HG03095 (cell line): Measurements from ENCODE around the gene PDZD7.
A peak's percentile ranks its signal among the peaks of the same experiment; 100 is the strongest.

Source experiments
- ATAC-seq: cut with Tn5 transposase; IDR thresholded peaks from one replicate; pipeline ENCODE4 v1.9.1; 2021; ENCODE audit warnings: moderate library complexity; ENCODE audit not compliant: unreplicated experiment

PDZD7 gene

DNA sequence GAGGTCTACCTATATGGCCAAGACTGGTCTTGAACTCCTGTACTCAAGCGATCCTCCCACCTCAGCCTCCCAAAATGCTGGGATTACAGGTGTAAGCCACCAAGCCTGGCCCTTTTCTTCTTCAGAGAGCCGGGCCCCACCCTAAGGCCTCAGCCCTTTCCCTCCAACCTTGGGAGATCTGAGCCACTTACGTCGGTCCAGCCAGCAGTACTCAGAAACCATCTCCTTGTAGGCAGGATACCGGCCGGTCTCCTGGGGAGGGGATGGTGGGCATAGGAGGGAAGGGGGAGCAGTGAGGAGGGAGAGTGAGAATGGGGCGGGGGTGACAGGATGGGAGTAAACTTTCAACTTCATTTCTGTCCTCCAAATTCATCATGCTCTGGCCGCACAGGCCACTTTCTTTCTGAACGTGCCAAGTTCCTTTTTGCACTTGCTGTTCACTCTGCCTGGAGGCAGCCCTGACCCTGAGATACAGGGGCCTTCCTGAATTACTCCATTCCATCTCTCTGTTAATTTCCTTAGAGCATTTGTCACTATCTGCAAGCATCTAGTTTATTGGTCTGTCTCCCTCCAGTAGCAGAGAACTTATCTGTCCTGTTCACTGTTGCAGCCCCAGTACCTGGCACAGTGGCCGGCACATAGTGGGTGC lies 10.4 kb downstream of the PDZD7 start:
- no peak for ATAC-seq

DNA sequence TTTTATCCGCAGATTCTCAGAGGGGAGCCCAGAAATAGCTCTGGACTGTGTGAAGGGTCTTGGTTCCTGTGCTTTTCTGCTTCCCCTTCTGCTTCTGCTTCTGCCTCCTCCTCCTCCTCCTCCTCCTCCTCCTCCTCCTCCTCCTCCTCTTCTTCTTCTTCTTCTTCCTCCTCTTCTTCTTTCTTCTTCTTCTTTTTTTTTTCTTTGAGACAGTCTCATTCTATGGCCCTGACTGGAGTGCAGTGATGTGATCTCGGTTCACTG lies 11.6 kb downstream of the PDZD7 start:
- no peak for ATAC-seq

- ATAC-seq: no peak
These were observed 12.1 kb downstream of the PDZD7 start for GRCh38 chr10:101018600-101019439.

DNA sequence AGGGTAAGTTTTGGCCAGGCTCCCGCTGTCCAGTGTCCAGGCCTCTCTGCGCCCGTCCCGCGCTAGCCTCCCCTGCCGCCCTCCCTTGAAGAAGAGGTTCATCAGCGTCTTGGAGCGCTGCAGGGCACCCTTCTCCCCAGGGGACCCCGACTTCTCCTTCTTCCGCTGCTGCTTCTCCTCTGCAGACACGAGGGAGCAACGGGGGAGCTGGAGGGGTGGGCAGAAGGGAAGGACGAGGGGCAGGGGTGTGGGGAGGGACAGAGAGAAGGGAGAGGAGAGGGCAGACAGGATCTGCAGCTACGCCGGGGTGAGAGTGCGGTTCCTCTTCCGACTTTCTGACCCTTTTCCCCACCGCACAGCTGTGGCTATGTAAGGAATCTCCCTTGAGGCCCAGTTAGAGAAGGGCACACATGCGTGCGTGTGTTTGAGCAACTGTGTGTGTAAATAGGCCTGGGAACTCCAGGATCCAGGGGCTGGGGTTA lies 12.8 kb downstream of the PDZD7 start:
- ATAC-seq: no peak

DNA sequence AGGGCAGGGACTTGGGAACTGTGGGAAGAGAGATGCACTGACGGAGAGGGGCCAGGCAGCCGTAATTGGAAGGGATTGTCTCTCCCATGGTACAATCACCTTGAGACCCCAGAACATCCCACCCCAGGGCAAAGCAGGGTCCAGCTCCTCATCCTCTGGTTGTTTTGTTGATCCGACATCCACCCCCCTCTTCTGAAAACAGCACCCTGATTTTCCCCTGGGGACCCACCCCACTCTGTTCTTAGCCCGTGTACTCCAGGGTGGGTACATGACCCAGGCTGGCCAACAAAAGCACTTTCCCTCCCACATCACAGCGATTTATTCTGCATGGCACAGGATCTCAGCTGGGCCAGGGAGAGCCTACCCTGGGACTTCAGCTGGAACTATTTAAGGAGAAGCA lies 14.1 kb downstream of the PDZD7 start:
- ATAC-seq: no peak

GRCh38 chr10:101015582-101015973 lies 15.4 kb downstream of the PDZD7 start:
- no peak for ATAC-seq

GRCh38 chr10:101014966-101015581 lies 15.9 kb downstream of the PDZD7 start:
- no peak for ATAC-seq

GRCh38 chr10:101014230-101014884 lies 16.6 kb downstream of the PDZD7 start:
- ATAC-seq: no peak

GRCh38 chr10:101013365-101013825 lies 17.5 kb downstream of the PDZD7 start:
- ATAC-seq: no peak

DNA sequence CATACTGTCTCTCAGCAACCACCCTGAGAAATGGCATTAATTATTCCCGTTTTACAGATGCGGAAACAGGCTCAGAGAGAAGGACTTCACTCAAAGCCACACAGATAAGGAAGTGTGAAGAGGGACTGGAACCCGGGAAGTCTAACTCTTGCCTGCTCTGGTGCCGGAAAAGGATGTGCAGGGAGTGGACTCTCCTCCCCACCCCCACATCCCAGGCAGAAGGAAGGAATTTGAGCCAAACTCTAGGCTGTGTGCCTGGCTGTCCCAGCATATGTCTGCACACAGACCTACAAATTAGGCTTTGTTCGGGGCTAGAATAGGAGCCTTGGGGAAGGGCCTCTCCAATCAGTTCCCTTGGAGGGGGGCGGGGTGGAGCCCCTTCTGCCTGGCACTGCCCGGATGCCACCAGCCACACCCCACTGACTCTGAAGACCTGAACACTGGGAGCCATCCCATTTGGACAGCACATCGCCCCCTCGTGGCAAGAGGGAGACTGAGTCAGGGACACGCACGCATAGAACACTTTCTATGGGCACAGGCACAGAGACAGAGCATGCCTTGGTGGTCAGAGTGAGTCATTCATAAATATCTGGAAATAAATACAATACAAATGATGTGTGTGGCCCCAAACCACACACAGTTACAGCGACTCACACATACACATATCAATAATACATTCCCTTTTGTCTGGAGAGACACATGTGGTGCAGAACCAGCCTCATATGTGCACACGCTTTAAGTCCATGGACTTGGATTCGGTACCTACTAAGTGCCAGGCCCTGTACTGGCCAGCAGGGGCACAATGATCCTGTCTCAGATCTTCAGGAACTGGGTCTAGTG lies 18.2 kb downstream of the PDZD7 start:
- peak; percentile 80 for ATAC-seq

- ATAC-seq: no peak
These were observed 19.2 kb downstream of the PDZD7 start for GRCh38 chr10:101011517-101012423.

DNA sequence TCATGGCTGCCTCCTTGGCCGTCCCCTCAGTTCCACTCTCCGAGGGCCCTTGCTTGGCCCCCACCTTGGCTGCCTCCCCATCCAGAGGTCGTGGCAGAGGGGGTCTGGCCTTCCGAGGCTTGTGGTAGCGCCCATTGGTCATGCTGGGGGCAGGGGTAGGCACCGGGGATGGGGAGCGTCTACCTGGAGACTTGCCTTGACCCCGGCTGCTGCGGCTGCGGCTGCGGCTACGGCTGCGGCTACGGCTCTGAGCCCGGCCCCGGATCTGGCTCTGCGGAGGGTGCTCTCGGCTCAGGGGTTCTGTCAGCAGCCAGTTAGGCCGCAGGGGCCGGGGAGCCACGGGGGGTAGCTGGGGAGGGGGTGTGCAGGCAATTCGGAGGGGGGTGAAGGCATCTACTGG lies 20.6 kb downstream of the PDZD7 start:
- ATAC-seq: no peak

- ATAC-seq: no peak
These were observed 22.0 kb downstream of the PDZD7 start for GRCh38 chr10:101008823-101009423.

DNA sequence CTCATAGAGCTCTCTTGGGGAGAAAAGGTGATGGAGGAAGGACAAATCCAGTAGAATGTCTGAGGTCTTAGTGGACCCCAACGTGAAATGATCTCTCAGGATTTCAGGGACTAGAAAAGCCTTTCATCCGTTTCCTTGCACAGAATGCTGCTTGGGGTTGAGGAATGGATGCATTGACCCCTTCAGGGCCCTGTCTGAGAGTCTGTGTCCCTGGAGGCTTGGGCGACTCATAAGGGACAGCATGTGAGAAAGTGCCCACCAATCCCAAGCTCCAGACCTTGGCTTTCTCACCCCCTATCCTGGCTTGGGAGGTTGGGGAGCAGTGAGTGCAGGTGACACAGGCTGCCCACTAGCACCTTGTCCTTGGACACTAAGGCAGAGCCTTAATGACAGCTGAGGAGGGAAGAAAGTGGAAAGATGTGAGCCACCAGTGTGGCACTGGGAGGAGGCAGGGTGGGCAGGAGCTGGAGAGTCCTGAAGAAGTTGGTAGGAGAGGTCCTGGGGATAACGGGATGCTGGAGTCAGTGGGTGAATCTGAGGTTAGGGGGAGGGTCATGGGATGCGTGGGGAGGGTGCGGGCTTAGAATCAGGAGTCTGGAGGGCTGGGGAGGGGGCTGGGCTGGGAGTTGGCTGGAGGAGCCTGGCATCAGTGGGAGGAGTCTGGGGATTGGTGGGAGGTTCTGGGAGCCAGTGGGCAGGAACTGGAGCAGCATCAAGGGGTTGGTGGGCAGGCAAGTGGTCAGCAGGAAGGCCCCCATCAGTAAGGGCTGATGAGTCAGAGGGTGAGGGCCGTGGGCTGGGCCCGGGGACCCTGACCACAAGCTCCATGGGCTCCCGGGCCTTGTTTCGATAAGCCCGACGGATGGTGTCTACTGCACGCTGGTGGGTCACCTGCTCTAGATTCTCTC lies 22.8 kb downstream of the PDZD7 start:
- ATAC-seq: no peak

GRCh38 chr10:101007099-101007711 lies 23.7 kb downstream of the PDZD7 start:
- ATAC-seq: no peak

DNA sequence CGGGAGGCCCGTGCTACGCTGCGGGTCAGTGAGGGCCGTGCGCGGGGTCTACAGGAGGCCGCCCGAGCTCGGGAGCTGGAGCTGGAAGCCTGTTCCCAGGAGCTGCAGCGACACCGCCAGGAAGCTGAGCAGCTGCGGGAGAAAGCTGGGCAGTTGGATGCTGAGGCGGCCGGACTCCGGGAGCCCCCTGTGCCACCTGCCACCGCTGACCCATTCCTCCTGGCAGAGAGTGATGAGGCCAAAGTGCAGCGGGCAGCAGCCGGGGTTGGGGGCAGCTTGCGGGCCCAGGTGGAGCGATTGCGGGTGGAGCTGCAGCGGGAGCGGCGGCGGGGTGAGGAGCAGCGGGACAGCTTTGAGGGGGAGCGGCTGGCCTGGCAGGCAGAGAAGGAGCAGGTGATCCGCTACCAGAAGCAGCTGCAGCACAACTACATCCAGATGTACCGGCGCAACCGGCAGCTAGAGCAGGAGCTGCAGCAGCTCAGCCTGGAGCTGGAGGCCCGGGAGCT lies 24.3 kb downstream of the PDZD7 start:
- ATAC-seq: no peak

GRCh38 chr10:101005869-101006567 lies 24.9 kb downstream of the PDZD7 start:
- ATAC-seq: no peak
